ENCODE results near the gene HTR3D. TPM values are rescaled to one million over a fixed set of nuclear protein-coding genes. Genes with fewer than 3 reads are reported as not detected.

HTR3D gene
- total RNA-seq, 1 experiment from 2014 or later, result not detected

DNA sequence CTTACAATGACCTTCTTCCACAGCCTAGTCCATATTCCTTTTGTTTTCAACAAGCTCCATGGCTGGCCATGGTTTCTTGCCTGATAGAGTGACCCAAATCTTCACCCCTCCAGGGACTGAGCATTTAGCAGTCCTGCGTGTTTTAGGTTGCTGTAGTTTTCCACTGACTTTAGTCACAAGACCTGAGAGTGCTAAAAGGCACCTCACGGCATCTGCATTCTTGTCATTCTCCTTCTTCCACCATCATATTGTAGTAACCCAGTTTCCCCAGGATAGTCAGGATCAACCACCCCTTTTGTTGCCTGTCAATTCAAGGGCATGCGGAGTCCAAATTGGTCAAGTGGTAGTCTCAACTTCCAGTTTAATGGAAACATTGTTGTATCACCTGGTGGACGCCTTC is 42.1 kb downstream of the HTR3D start:
- intact Hi-C loops (cut with micrococcal nuclease), result no loop called here
- POLR2A ChIA-PET, result no interaction called here

More for the DNA sequence above, 42.1 kb downstream of the HTR3D start:
- RAD21 ChIA-PET (ENCODE audit: low non-redundant PET in 1 of 2, low total read pairs in 2 of 2, uncharacterized antibody in 2 of 2, unreplicated experiment in 2 of 2), result no interaction called here
- CTCF ChIA-PET, result no interaction called here
- no TSS peak for BruUV-seq (replicated peaks)
- Histone ChIP-seq H3K4me1 (ENCODE audit: control insufficient read depth in 1 of 2, insufficient read depth in 2 of 2, low read length in 2 of 2) (no peaks in the 10 kb centered on the region), H3K4me3 (replicated peaks in 1 of 2; ENCODE audit: low read depth in 1 of 2, low read length in 2 of 2) (no peak overlapping the region), H2AFZ (ENCODE audit: low read depth, low read length, poor library complexity, severe bottlenecking) (no peak overlapping the region), H3K36me3 (ENCODE audit: control insufficient read depth in 1 of 2, insufficient read depth in 2 of 2, low read length in 2 of 2) (no peaks in the 10 kb centered on the region), H3K4me2 (ENCODE audit: low read length) (no peak overlapping the region), H3K79me2 (ENCODE audit: insufficient read depth, low read length) (no peaks in the 10 kb centered on the region), H3K9me2 (ENCODE audit: insufficient read depth) (no peaks in the 10 kb centered on the region), H3K9me3 (ENCODE audit: control insufficient read depth in 1 of 2, insufficient read depth in 1 of 2, low read depth in 1 of 2, low read length in 2 of 2) (no peaks in the 10 kb centered on the region), H4K20me1 (ENCODE audit: insufficient read depth) (no peaks in the 10 kb centered on the region), H3K27me3 (ENCODE audit: insufficient read depth, low read length) (no peaks in the 10 kb centered on the region), H3K27ac (ENCODE audit: low read depth, low read length) (no peak overlapping the region), H3K9ac (ENCODE audit: low read length) (no peak overlapping the region)
- DNase-seq (ENCODE audit: low read depth, low spot score), result no peak
- no peak for ATAC-seq
- TF ChIP-seq ZFX (IDR thresholded peaks at IDR 0.05) (no peak), FOSL1 (IDR thresholded peaks at IDR 0.05; ENCODE audit: low read depth) (no peak), EGR1 (IDR thresholded peaks at IDR 0.05; ENCODE audit: low read depth) (no peak), TCF7L2 (IDR thresholded peaks at IDR 0.05; ENCODE audit: borderline replicate concordance, extremely low read depth, insufficient read depth, insufficient read length) (no peak), RAD21 (IDR thresholded peaks at IDR 0.05; ENCODE audit: low read depth) (no peak), SP1 (IDR thresholded peaks at IDR 0.05; ENCODE audit: low read depth) (no peak), ZBTB33 (IDR thresholded peaks at IDR 0.05; ENCODE audit: extremely low read depth, insufficient replicate concordance, low read length) (no peak), POLR2AphosphoS5 (IDR thresholded peaks at IDR 0.05; ENCODE audit: low read depth, low read length) (no peak)
- TF ChIP-seq, protein P1, sequence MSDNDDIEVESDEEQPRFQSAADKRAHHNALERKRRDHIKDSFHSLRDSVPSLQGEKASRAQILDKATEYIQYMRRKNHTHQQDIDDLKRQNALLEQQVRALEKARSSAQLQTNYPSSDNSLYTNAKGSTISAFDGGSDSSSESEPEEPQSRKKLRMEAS (IDR thresholded peaks at IDR 0.05), result no peak

All from HCT116 (cell line).